ENCODE results near the gene C1R.
A peak's percentile ranks its signal among the peaks of the same experiment; 100 is the strongest.
"Not testable (repeated sequence)": the region's sequence is repeated elsewhere in the genome, so short reads cannot be mapped to it uniquely, and the experiment has no call there.

Gene C1R

DNA sequence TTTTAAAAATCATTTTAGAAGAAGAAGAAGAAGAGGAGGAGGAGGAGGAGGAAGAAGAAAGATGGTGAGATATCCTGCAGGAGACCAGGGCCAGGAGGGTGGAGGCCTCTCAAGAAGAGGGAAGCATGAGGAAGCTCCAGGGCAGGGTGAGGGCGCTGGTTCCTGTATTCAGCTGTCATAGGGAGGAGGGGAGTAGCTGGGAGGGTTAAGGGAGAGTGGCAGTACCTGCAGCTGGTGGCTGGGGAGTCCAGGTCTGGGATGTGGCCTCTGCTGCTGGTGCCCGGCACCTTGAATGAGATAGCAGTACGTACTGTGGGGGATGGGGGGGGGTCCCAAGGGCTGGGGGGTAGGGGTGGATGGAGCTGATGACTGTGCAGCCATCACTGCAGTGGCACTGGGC is 26.6 kb upstream of the C1R start:
- no peak for DNase-seq

DNA sequence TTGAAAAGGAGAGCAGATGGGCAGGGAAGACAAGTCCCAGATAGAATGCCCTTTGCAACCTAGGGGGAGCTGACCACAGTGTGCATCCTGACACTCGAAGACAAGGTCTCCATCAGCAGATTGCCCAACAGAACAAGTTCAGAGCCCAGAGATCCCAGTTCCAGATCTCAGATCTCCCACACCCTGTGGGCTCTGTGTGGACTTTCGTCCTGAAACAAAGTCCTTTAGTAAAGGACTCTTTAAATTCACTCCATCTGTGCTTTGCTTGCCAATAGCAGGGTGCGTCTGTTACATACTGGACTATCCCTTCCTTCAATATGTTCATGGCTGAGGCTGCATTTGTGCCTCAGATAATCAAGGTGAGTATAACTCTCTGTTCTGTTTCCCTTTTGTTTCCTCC is 25.4 kb upstream of the C1R start:
- no peak for DNase-seq

- DNase-seq: no peak
These were observed 24.7 kb upstream of the C1R start for GRCh38 chr12:7116916-7117315.

GRCh38 chr12:7116196-7116595 is 24.0 kb upstream of the C1R start:
- no peak for DNase-seq

DNA sequence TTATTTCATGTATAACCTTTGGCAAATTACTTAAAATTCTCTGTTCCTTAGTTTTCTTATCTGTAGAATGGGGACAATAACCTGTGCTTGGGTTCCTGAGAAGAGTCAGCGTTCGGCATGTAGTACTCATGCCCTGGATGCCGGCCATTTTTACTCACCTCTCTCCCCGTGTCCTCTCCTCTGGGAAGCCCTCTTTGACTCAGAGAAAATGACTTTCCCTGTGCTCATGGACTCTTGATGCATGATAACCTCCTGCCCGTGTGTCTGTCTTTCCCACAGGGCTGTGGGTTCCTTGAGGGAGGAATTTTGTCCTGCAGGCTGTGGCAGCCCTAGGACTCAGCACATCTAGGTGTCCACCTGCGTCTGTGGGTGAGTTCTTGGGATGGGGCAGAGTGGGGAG is 22.6 kb upstream of the C1R start:
- DNase-seq: no peak

DNA sequence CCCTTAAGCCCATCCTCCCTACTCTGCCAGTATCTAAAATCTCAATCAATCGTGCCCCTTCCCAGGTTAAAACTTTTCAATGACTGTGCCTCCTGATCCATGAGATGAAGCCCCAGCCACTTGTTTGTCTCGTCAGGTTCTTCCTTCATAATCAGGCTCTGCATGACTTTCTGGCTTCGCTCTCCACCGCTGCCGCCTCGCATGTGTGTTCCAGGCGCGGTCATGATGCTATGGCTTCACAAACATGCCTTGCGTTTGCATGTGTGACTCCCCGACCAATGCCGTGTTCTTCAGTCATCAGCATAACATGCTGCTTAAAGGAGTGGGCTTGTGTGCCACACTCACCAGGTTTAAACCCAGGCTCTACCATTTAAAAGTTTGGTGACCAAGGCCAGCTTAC is 21.8 kb upstream of the C1R start:
- no peak for DNase-seq

DNA sequence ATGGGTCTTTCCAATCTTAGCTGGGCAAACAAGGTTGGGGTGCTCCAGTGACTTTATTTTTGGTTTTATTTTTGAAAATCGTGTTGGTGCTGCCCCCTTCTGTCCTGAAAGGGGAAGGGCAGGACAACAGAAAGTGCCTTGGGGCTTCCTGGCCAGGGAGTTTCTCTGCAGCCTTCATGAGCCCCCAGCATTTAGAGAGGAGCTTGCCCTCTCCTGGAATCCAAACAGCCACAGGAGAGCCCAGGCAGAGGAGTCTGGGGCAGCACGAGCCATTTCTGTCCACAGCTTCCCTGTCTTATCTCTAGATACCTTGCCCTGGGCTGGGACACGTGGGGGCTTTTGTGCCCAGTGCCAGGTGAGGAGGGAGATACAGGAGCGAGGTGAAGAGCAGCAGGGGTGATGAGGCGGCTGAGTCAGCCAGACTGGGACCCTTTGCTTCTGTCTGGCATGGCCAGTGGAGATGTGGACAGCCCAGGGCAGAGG is 21.2 kb upstream of the C1R start:
- DNase-seq: peak; percentile 33 to 45

GRCh38 chr12:7112041-7112440 is 19.8 kb upstream of the C1R start:
- DNase-seq: no peak

- no peak for DNase-seq
These were observed 18.4 kb upstream of the C1R start for GRCh38 chr12:7110661-7111060.

- no peak for DNase-seq
These were observed 17.3 kb upstream of the C1R start for GRCh38 chr12:7109572-7109920.

DNA sequence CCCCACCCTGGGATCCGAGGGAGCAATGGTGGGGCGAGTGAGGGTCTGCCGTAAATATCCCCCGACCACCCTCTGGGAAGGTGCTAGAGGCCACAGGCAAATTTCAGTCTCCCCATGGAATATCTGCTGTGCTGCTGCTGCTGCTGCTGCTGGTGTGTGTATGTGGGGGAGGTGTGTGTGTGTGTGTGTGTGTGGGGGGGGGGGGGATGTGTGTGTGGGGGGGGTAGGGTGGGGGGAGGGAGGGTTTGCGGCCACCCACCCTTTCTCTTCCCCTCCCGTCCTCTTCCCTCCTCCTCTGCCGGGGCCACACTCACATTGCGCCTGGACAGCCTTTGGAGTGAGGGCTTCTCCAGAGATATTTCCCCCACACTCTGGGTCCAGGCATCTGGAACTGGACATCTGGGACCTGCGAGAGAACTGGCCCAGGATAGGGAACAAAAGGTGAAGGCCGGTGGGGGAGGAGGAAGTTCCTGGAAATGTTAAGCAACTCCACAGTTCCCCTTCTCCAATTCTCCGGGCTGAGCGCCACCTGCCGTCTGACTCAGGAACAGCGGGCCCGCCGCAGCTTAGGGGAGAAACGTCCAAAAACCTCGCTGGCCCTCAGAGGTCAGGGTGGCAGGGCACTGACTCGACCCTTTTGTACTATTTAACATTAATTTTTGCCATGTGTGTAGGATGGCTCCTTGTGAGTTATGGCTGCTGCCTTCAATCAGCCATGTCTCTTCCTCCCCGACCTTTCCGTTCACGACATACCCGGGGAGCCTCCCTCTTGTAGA is 16.7 kb upstream of the C1R start, which contains the start of gene C1RL:
Gene C1RL, minus strand, starts transcription at position 419 of the 776 bp plus-strand sequence. Its CDS starts 34 bp downstream, at position 385.
- DNase-seq: peak; percentile 91

- peak; percentile 65 to 69 for DNase-seq
These were observed 16.0 kb upstream of the C1R start for GRCh38 chr12:7108003-7108795.

GRCh38 chr12:7107636-7108002 is 15.4 kb upstream of the C1R start:
- DNase-seq: no peak

DNA sequence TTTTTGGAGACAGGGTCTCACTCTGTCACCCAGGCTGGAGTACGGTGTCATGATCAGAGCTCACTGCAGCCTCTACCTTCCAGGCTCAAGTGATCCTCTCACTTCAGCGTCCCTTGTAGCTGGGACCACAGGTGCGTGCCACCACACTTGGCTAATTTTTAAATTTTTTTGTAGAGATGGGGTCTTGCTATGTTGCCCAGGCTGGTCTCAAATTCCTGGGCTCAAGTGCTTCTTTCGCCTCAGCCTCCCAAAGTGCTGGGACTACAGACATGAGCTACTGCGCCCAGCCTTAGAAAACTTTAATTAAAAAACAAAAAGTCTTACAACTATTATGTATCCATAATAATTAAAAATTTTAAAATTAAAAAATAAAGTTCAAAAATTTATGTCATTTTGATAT is 14.9 kb upstream of the C1R start:
- not testable (repeated sequence) for DNase-seq

DNA sequence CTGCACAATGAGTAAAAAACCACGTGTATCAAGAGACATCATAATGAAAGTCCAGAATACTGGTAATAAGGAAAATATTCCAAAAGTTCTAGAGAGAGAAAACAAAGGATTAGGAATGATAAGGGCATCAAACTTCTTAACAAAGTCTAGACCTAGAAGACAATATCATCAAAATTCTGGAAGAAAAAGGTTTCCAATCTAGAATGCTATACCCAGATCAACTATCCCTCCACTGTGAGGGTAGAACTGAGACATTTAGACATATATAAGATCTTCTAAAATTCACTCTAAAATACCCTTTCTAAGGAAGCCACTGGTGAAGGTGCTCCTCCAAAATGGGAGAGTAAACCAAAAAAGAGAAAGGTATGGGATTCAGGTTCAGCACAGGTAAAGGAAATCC is 13.8 kb upstream of the C1R start:
- DNase-seq: no peak

DNA sequence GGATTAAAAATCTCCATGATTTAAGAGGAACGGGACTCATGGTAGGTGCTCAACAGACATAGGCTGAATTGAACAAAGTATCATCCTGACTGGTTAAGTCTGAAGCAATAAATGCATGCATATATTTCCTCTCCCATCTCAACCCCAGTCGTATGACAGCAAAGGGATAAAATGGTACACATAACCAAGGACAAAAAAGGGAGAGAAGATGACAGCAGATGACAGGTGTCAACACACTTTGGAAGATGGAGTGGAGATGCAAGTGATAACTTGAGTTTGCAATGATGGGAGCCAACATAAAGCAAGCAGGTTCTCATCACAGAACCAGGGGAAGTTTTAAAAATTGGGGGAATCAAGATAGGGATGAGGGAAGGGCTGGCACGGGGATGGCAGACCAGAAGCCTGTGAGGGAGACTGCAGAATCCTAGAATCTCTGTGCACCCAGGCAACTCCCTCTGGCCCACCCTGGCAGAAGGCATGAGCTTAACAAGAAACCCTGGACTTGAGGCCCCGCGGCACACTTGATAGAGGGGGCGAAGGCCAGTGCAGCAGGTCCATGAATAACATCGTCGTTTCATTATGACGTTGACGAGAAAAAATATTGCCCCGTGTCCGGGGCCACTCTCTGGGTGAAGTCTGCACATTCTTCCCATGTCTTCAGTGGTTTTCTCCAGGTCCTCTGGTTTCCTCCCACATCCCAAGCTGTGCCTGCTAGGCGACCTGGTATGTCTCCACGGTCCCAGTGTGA is 11.8 kb upstream of the C1R start:
- no peak for DNase-seq

DNA sequence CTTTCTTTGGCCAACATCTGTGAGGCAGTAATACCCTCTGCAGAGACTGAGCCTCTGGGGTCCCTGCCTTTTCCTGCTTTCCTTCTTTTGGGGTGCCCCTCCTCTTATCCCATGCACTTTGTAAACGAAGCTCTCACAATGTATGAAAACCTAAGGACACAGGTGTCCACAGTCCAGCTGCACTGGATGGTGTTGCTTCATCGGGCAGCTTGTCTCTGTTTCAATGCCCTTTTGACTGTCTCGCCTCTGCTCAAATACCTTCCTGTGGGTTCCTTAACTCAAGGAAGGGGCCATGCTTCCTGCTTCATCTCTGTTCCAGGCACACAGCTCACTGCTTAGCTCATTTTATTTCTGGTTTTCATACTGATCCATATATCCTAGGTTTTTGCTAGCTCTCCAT is 10.3 kb upstream of the C1R start:
- DNase-seq: no peak

- DNase-seq: no peak
These were observed 9.5 kb upstream of the C1R start for GRCh38 chr12:7101694-7102131.

GRCh38 chr12:7101047-7101693 is 8.9 kb upstream of the C1R start:
- DNase-seq: no peak

GRCh38 chr12:7100239-7100638 is 8.0 kb upstream of the C1R start:
- no peak for DNase-seq

GRCh38 chr12:7099290-7099996 is 7.2 kb upstream of the C1R start:
- DNase-seq: no peak

GRCh38 chr12:7096979-7097378 is 4.7 kb upstream of the C1R start:
- no peak for DNase-seq
